ENCODE measurements around the gene USP17L30. TPM values are rescaled to one million over a fixed set of nuclear protein-coding genes. Genes with fewer than 3 reads are reported as not detected.
"Not testable (repeated sequence)": the region's sequence is repeated elsewhere in the genome, so short reads cannot be mapped to it uniquely, and the experiment has no call there.

The USP17L30 gene, protein sequence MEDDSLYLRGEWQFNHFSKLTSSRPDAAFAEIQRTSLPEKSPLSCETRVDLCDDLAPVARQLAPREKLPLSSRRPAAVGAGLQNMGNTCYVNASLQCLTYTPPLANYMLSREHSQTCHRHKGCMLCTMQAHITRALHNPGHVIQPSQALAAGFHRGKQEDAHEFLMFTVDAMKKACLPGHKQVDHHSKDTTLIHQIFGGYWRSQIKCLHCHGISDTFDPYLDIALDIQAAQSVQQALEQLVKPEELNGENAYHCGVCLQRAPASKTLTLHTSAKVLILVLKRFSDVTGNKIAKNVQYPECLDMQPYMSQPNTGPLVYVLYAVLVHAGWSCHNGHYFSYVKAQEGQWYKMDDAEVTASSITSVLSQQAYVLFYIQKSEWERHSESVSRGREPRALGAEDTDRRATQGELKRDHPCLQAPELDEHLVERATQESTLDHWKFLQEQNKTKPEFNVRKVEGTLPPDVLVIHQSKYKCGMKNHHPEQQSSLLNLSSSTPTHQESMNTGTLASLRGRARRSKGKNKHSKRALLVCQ
- not detected in 2 replicates for total RNA-seq (2014; rRNA removed; shearing (Covaris generic); ENCODE audit: low replicate concordance)

DNA sequence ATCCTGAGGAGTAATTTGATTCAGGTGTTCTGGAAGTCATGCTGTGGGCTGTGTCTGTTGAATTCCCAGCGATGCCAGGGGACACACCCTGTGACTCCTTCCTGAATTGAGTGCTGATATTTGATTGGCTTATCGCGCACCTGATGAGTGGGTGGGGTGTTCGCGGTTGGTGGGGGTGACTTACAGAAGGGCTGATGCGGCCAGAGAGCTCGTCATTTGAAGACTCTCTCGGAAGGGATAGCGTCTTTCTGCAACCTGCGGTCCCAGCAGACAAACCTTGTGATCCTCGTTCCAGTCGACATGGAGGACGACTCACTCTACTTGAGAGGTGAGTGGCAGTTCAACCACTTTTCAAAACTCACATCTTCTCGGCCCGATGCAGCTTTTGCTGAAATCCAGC lies at the start of gene USP17L30:
Gene USP17L30, plus strand, starts transcription at position 301 of the 400 bp plus-strand sequence. Its CDS starts 0 bp downstream, at position 301.
- DNase-seq (ENCODE audit: low read depth); in situ Hi-C loops (cut with HindIII; ENCODE audit: low pct_unique_long_range_greater_than_20kb, low sequenced_read_pairs): not testable (repeated sequence)

DNA sequence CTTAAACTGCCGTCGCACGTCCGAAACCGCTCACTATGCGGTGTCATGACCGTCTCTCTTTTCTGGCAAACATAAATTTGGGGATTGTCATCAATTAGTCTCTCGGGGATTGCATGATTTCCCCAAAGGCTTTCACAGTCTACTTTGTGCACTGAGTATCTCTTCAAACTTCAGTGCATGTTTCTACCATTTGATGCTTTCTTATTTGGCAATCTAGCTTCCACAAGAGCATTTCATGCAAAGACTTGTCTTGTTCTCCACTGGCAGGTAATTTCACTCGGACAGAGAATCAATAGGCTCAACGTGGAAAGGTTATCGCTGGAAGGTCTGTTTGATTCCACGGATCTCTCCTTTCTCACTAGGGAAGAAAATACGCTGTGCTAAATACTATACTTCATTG lies 38.7 kb upstream of the USP17L30 start:
- in situ Hi-C loops (cut with HindIII; ENCODE audit: low pct_unique_long_range_greater_than_20kb, low sequenced_read_pairs); DNase-seq (ENCODE audit: low read depth): not testable (repeated sequence)

DNA sequence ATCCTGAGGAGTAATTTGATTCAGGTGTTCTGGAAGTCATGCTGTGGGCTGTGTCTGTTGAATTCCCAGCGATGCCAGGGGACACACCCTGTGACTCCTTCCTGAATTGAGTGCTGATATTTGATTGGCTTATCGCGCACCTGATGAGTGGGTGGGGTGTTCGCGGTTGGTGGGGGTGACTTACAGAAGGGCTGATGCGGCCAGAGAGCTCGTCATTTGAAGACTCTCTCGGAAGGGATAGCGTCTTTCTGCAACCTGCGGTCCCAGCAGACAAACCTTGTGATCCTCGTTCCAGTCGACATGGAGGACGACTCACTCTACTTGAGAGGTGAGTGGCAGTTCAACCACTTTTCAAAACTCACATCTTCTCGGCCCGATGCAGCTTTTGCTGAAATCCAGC lies 38.1 kb upstream of the USP17L30 start, which contains the start of gene USP17L24:
Gene USP17L24, plus strand, starts transcription at position 301 of the 400 bp plus-strand sequence. Its CDS starts 0 bp downstream, at position 301.
- in situ Hi-C loops (cut with HindIII; ENCODE audit: low pct_unique_long_range_greater_than_20kb, low sequenced_read_pairs); DNase-seq (ENCODE audit: low read depth): not testable (repeated sequence)

DNA sequence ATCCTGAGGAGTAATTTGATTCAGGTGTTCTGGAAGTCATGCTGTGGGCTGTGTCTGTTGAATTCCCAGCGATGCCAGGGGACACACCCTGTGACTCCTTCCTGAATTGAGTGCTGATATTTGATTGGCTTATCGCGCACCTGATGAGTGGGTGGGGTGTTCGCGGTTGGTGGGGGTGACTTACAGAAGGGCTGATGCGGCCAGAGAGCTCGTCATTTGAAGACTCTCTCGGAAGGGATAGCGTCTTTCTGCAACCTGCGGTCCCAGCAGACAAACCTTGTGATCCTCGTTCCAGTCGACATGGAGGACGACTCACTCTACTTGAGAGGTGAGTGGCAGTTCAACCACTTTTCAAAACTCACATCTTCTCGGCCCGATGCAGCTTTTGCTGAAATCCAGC lies 33.3 kb upstream of the USP17L30 start, which contains the start of gene USP17L25:
Gene USP17L25, plus strand, starts transcription at position 301 of the 400 bp plus-strand sequence. Its CDS starts 0 bp downstream, at position 301.
- DNase-seq (ENCODE audit: low read depth); in situ Hi-C loops (cut with HindIII; ENCODE audit: low pct_unique_long_range_greater_than_20kb, low sequenced_read_pairs): not testable (repeated sequence)

DNA sequence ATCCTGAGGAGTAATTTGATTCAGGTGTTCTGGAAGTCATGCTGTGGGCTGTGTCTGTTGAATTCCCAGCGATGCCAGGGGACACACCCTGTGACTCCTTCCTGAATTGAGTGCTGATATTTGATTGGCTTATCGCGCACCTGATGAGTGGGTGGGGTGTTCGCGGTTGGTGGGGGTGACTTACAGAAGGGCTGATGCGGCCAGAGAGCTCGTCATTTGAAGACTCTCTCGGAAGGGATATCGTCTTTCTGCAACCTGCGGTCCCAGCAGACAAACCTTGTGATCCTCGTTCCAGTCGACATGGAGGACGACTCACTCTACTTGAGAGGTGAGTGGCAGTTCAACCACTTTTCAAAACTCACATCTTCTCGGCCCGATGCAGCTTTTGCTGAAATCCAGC lies 28.6 kb upstream of the USP17L30 start, which contains the start of gene USP17L26:
Gene USP17L26, plus strand, starts transcription at position 301 of the 400 bp plus-strand sequence. Its CDS starts 0 bp downstream, at position 301.
- DNase-seq (ENCODE audit: low read depth); in situ Hi-C loops (cut with HindIII; ENCODE audit: low pct_unique_long_range_greater_than_20kb, low sequenced_read_pairs): not testable (repeated sequence)

DNA sequence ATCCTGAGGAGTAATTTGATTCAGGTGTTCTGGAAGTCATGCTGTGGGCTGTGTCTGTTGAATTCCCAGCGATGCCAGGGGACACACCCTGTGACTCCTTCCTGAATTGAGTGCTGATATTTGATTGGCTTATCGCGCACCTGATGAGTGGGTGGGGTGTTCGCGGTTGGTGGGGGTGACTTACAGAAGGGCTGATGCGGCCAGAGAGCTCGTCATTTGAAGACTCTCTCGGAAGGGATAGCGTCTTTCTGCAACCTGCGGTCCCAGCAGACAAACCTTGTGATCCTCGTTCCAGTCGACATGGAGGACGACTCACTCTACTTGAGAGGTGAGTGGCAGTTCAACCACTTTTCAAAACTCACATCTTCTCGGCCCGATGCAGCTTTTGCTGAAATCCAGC lies 23.8 kb upstream of the USP17L30 start, which contains the start of gene USP17L5:
Gene USP17L5, plus strand, starts transcription at position 301 of the 400 bp plus-strand sequence. Its CDS starts 0 bp downstream, at position 301.
- in situ Hi-C loops (cut with HindIII; ENCODE audit: low pct_unique_long_range_greater_than_20kb, low sequenced_read_pairs) = not testable (repeated sequence)

DNA sequence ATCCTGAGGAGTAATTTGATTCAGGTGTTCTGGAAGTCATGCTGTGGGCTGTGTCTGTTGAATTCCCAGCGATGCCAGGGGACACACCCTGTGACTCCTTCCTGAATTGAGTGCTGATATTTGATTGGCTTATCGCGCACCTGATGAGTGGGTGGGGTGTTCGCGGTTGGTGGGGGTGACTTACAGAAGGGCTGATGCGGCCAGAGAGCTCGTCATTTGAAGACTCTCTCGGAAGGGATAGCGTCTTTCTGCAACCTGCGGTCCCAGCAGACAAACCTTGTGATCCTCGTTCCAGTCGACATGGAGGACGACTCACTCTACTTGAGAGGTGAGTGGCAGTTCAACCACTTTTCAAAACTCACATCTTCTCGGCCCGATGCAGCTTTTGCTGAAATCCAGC lies 19.1 kb upstream of the USP17L30 start, which contains the start of gene USP17L27:
Gene USP17L27, plus strand, starts transcription at position 301 of the 400 bp plus-strand sequence. Its CDS starts 0 bp downstream, at position 301.
- in situ Hi-C loops (cut with HindIII; ENCODE audit: low pct_unique_long_range_greater_than_20kb, low sequenced_read_pairs); DNase-seq (ENCODE audit: low read depth): not testable (repeated sequence)

More for the DNA sequence above, 23.8 kb upstream of the USP17L30 start, which contains the start of gene USP17L5:
- DNase-seq (ENCODE audit: low read depth) = not testable (repeated sequence)

DNA sequence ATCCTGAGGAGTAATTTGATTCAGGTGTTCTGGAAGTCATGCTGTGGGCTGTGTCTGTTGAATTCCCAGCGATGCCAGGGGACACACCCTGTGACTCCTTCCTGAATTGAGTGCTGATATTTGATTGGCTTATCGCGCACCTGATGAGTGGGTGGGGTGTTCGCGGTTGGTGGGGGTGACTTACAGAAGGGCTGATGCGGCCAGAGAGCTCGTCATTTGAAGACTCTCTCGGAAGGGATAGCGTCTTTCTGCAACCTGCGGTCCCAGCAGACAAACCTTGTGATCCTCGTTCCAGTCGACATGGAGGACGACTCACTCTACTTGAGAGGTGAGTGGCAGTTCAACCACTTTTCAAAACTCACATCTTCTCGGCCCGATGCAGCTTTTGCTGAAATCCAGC lies 14.3 kb upstream of the USP17L30 start, which contains the start of gene USP17L28:
Gene USP17L28, plus strand, starts transcription at position 301 of the 400 bp plus-strand sequence. Its CDS starts 0 bp downstream, at position 301.
- DNase-seq (ENCODE audit: low read depth); in situ Hi-C loops (cut with HindIII; ENCODE audit: low pct_unique_long_range_greater_than_20kb, low sequenced_read_pairs): not testable (repeated sequence)

DNA sequence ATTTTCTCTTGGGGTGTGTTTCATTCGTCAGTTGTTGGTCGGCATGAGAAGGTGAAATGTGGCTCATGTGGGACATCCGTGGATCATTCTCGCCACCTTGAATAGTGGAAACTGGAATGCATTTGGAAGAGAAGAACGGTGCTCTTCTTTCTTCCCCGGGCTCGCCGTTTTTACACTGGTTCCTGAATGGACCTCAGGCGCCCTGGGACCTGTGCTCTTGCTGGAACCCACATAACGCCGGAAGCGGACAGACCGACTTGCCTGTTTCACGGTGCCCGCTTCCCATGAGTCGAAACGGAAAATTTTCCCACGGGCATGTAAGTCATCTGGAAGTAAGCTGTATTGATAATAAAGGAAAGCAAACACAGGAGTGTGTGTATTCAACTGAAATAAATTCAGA lies 12.1 kb upstream of the USP17L30 start:
- DNase-seq (ENCODE audit: low read depth); in situ Hi-C loops (cut with HindIII; ENCODE audit: low pct_unique_long_range_greater_than_20kb, low sequenced_read_pairs): not testable (repeated sequence)

DNA sequence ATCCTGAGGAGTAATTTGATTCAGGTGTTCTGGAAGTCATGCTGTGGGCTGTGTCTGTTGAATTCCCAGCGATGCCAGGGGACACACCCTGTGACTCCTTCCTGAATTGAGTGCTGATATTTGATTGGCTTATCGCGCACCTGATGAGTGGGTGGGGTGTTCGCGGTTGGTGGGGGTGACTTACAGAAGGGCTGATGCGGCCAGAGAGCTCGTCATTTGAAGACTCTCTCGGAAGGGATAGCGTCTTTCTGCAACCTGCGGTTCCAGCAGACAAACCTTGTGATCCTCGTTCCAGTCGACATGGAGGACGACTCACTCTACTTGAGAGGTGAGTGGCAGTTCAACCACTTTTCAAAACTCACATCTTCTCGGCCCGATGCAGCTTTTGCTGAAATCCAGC lies 9.6 kb upstream of the USP17L30 start, which contains the start of gene USP17L29:
Gene USP17L29, plus strand, starts transcription at position 301 of the 400 bp plus-strand sequence. Its CDS starts 0 bp downstream, at position 301.
- in situ Hi-C loops (cut with HindIII; ENCODE audit: low pct_unique_long_range_greater_than_20kb, low sequenced_read_pairs); DNase-seq (ENCODE audit: low read depth): not testable (repeated sequence)

DNA sequence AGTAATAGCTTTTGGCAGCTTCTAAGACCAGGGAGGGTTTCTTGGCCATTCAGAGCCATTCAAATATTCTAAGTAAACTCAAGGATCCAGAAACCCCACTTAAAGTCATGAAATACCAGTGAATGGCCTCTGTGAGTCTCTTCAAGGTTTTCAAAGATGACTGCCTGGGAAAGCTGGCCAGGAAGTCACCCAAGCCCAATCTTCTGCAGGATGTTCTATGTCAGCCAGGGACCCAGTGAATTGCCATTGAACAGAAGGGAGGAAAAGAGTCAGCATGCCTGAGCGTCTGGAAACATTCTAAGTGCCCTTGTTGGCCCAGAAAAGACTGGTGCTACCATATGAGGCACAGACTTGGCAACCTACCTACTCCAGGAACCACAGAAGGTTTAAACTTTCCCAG lies 17.0 kb downstream of the USP17L30 start:
- DNase-seq (ENCODE audit: low read depth); in situ Hi-C loops (cut with HindIII; ENCODE audit: low pct_unique_long_range_greater_than_20kb, low sequenced_read_pairs): not testable (repeated sequence)

DNA sequence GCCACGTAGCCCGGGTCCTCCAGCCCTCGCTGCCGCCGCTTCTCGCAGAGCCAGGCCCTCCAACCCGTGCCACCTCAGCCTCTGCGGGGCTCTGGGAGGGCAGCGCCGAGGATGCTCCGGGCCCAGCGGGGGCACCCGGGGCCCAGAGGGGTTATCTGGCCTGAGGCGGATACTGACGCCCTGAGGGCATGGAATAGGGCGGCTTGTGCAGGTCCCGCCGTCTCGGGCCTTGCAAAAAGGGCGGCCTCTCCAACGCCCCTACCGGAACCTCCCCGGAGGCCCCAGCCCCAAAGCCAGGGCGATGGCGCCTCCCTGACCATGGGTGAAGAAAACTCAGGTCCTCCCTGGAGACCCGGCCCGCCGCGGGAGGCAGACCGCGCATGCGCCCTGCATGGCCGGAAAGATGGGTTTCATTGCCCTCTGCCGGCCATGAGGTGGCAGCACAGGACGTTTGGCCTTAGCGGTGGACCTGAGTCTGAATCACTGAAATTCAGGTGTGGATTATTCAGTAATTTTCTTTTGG lies 18.1 kb downstream of the USP17L30 start:
- DNase-seq (ENCODE audit: low read depth) = peak; percentile 41

DNA sequence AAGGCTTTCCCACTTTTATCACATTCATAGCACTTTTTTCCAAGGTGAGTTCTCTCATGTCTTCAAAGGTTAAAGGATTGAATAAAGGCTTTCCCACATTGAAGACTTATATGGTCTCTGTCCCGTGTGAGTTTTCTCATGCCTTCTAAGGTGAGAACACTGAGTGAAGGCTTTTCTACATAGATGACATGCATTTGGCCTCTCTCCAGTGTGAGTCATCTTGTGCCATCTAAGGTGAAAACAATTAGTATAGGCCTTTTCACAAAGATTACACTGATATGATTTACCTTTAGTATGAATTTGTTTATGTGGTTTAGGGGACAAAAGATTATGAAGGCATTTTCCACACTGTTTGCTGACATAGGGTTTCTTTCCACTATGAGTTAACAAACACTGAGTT lies 21.2 kb downstream of the USP17L30 start:
- in situ Hi-C loops (cut with HindIII; ENCODE audit: low pct_unique_long_range_greater_than_20kb, low sequenced_read_pairs) = no loop called here
- DNase-seq (ENCODE audit: low read depth) = no peak

More for the DNA sequence above, 18.1 kb downstream of the USP17L30 start:
- in situ Hi-C loops (cut with HindIII; ENCODE audit: low pct_unique_long_range_greater_than_20kb, low sequenced_read_pairs) = not testable (repeated sequence)

DNA sequence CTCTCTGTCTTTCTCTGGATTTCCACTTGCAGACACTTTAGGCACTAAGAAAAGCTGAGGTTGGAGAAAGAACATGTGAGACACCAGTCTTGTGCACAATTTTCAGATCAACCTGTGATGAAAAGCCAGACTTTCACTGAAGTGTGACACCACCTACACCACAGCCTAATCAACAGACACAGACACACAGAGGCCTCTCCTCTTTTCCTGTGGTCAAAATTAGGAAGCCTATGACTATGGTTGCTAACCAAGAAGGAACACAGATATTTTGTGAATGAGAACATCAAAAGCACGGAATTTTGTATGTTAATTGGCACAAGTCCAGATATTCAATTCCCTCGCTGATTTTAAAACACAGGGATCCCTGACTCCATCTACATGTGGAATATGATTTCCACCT lies 26.1 kb downstream of the USP17L30 start:
- DNase-seq (ENCODE audit: low read depth); in situ Hi-C loops (cut with HindIII; ENCODE audit: low pct_unique_long_range_greater_than_20kb, low sequenced_read_pairs): not testable (repeated sequence)

DNA sequence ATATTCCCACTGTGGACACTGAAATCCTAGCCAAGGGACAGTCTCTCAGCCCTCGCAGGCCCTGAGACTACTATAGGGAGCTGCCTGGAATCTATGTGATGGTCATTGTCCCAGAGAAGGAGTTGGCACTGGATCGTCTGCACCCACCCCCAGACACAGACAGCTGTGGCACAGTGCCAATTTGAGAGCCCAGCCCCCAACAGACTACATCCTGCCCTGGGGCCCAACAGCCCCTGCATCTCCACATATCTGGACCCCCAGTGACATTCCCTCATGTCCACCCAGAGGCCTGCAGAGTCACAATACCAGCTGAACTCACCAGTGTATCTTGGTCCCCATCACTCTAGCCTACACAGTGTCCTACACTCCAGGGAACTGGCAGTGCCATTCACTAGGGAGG lies 42.8 kb downstream of the USP17L30 start:
- in situ Hi-C loops (cut with HindIII; ENCODE audit: low pct_unique_long_range_greater_than_20kb, low sequenced_read_pairs) = not testable (repeated sequence)

DNA sequence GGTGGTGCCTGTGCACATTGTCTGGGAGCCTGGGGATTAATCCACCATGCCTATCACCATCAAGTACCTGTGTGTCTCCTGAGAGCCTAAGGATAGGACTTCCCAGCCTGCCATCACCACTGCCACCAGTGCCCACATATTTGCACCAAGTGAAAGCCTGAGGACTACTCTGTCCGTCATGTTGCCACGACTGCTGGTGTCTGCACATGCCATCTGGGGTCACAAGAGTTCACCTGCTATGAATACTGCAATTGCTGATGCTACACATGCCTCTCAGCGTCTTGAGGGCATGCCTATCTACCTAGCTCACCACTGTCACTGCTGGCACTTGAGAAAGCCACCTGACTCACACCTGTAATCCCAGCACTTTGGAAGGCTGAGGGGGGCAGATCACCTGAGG lies 43.6 kb downstream of the USP17L30 start:
- in situ Hi-C loops (cut with HindIII; ENCODE audit: low pct_unique_long_range_greater_than_20kb, low sequenced_read_pairs); DNase-seq (ENCODE audit: low read depth): not testable (repeated sequence)

More for the DNA sequence above, 42.8 kb downstream of the USP17L30 start:
- DNase-seq (ENCODE audit: low read depth) = not testable (repeated sequence)

DNA sequence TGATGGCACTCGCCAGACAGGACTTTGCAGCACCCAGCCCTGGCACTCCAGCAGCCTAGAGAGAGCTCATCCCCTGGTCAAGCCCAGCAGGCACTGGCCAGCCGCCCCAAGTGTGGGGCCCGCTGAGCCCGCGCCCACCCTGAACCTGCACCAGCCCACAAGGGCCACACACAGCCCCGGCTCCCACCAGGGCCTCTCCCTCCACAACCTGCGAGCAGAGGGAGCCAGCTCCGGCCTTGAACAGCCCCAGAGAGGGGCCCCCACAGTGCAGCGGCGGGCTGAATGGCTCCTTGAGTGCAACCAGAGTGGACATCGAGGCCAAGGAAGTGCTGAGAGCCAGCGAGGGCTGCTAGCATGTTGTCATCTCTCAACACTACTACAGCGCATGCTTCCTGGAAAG lies 46.9 kb downstream of the USP17L30 start:
- no peak for DNase-seq (ENCODE audit: low read depth)
- in situ Hi-C loops (cut with HindIII; ENCODE audit: low pct_unique_long_range_greater_than_20kb, low sequenced_read_pairs) = no loop called here

All from Caki2 (cell line).